A549 (cell line): ENCODE measurements around the gene FAM83G. TPM values are rescaled to one million over a fixed set of nuclear protein-coding genes. Genes with fewer than 3 reads are reported as not detected.

ENCODE experiments used
- ATAC-seq, 2 experiments: fragments of 200-7000 bp in 1 of 2; fragments of >200 bp in 1 of 2; cut with Nextera tagmentation in 1 of 2; cut with Tn5 transposase in 1 of 2; 3 replicates each; pipeline versions ENCODE4 v1.8.0 to v1.9.1; 2018 to 2020; ENCODE audit warnings: mild to moderate bottlenecking in 1 of 2, moderate library complexity in 1 of 2
- CTCF ChIA-PET: fragments of 300-600 bp; sonication (Branson Sonifier 250); formaldehyde crosslinking; extraction: SDS; loops from one replicate; lab custom pipeline; 2021; ENCODE audit warnings: antibody characterized with exemption, inconsistent platforms; lab: Yijun Ruan, JAX
- POLR2A ChIA-PET: fragments of 350-600 bp; formaldehyde crosslinking; extraction: SDS; loops from one replicate; lab custom pipeline; 2021; ENCODE audit warnings: antibody characterized with exemption, inconsistent platforms; lab: Yijun Ruan, JAX
- DNase-seq, 2 experiments: peaks; one replicate each; pipeline versions ENCODE4 v3.0.0 to v3.0.0-alpha.2; 2011 to 2016; ENCODE audit warnings: low read depth in 1 of 2, low spot score in 1 of 2
- FAIRE-seq: peaks from 2 replicates; lab custom pipeline; 2011; peaks lifted over from hg19 to GRCh38; lab: Jason Lieb, UNC
- H3K27ac ChIP-seq, 2 experiments: fragments of >200 bp; sonication (Bioruptor Twin); formaldehyde crosslinking; 3 replicates each; pipeline ENCODE4 v1.5.1; 2016 to 2017
- H3K4me1 ChIP-seq: fragments of >200 bp; sonication (Bioruptor Twin); formaldehyde crosslinking; 3 replicates; pipeline ENCODE4 v1.6.1; 2016
- H3K4me2 ChIP-seq: fragments of >200 bp; sonication (Bioruptor Twin); formaldehyde crosslinking; 3 replicates; pipeline ENCODE4 v1.6.1; 2016
- H3K4me3 ChIP-seq: fragments of >200 bp; sonication (Bioruptor Twin); formaldehyde crosslinking; 3 replicates; pipeline ENCODE4 v1.5.1; 2016
- H3K9me3 ChIP-seq: fragments of >200 bp; sonication (Bioruptor Twin); formaldehyde crosslinking; 3 replicates; pipeline ENCODE4 v1.6.1; 2016
- BHLHE40 ChIP-seq: IDR thresholded peaks from 2 replicates; pipeline ENCODE4 v1.6.1; 2012; ENCODE audit warnings: low read depth, low read length, inconsistent platforms
- CBX2 ChIP-seq: fragments of 200-600 bp; sonication (generic); IDR thresholded peaks from 2 replicates; pipeline ENCODE4 v1.6.1; 2016; ENCODE audit warnings: low read depth, mild to moderate bottlenecking, borderline replicate concordance
- EP300 ChIP-seq, 2 experiments: fragments of >200 bp; sonication (Bioruptor Twin); formaldehyde crosslinking; IDR thresholded peaks; 2 replicates in 1 of 2; 3 replicates in 1 of 2; pipeline ENCODE4 v1.6.1; 2016 to 2017
- FOSB ChIP-seq: fragments of 250-450 bp; sonication (Bioruptor Pico); IDR thresholded peaks from 2 replicates; pipeline ENCODE4 v1.5.0; 2020; ENCODE audit warnings: mild to moderate bottlenecking, moderate library complexity
- FOSL2 ChIP-seq, 2 experiments: fragments of 450-650 bp in 1 of 2; fragments of >200 bp in 1 of 2; sonication (Bioruptor Twin) in 1 of 2; formaldehyde crosslinking; IDR thresholded peaks; 2 replicates each; pipeline versions ENCODE4 v1.5.0 to v1.6.1; 2016 to 2020; ENCODE audit warnings: mild to moderate bottlenecking in 1 of 2, moderate library complexity in 1 of 2
- FOXS1 ChIP-seq: fragments of 250-450 bp; sonication (Bioruptor Pico); IDR thresholded peaks from 2 replicates; pipeline ENCODE4 v1.5.0; 2020; ENCODE audit warnings: mild to moderate bottlenecking, moderate library complexity
- GATA3 ChIP-seq: IDR thresholded peaks from 2 replicates; pipeline ENCODE4 v1.6.1; 2012; ENCODE audit warnings: borderline replicate concordance
- HEYL ChIP-seq: fragments of 250-450 bp; sonication (Bioruptor Pico); IDR thresholded peaks from 2 replicates; pipeline ENCODE4 v1.8.0; 2021; ENCODE audit warnings: mild to moderate bottlenecking, moderate library complexity
- HOXA7 ChIP-seq: fragments of 250-450 bp; sonication (Bioruptor Pico); IDR thresholded peaks from 2 replicates; pipeline ENCODE4 v1.5.0; 2020; ENCODE audit warnings: mild to moderate bottlenecking, moderate library complexity
- JUN ChIP-seq, 2 experiments: fragments of >200 bp; sonication (Bioruptor Twin); formaldehyde crosslinking; IDR thresholded peaks; 2 replicates in 1 of 2; 3 replicates in 1 of 2; pipeline ENCODE4 v1.6.1; 2016 to 2017
- MAZ ChIP-seq: fragments of 150-350 bp; IDR thresholded peaks from 2 replicates; pipeline ENCODE4 v1.6.1; 2014; ENCODE audit warnings: antibody characterized with exemption, low read depth, low read length, borderline replicate concordance
- MYC ChIP-seq: IDR thresholded peaks from 2 replicates; pipeline ENCODE4 v1.6.1; 2012; ENCODE audit warnings: mild to moderate bottlenecking, inconsistent platforms, low read length, improper control_type of control experiment, borderline replicate concordance
- NFE2L2 ChIP-seq: fragments of 150-350 bp; conservative IDR thresholded peaks from 2 replicates; pipeline ENCODE4 v1.6.1; 2014; ENCODE audit warnings: low read length
- NPAS2 ChIP-seq: fragments of 250-450 bp; sonication (Bioruptor Pico); IDR thresholded peaks from 2 replicates; pipeline ENCODE4 v1.8.0; 2022; ENCODE audit warnings: mild to moderate bottlenecking, moderate library complexity, borderline replicate concordance
- POLR2A ChIP-seq: IDR thresholded peaks from 2 replicates; pipeline ENCODE4 v1.6.1; 2012; ENCODE audit warnings: mild to moderate bottlenecking, low read length
- RFX5 ChIP-seq: fragments of 450-650 bp; IDR thresholded peaks from 2 replicates; pipeline ENCODE4 v1.7.1; 2014; ENCODE audit warnings: antibody characterized with exemption, mild to moderate bottlenecking, moderate library complexity
- ZNF302 ChIP-seq: fragments of 250-450 bp; sonication (Bioruptor Pico); IDR thresholded peaks from 2 replicates; pipeline ENCODE4 v1.9.0; 2021; ENCODE audit warnings: inconsistent platforms, mild to moderate bottlenecking, moderate library complexity
- ZSCAN20 ChIP-seq: fragments of 250-450 bp; sonication (Bioruptor Pico); IDR thresholded peaks from 2 replicates; pipeline ENCODE4 v1.8.0; 2022; ENCODE audit warnings: mild to moderate bottlenecking, moderate library complexity
- WGBS: methylation state at CpG from one replicate; pipeline ENCODE4 v1.1.6; 2017; ENCODE audit errors: missing lambda C conversion rate; 5-methylcytosine and 5-hydroxymethylcytosine counted together
- polyA plus RNA-seq, 4 experiments: library from polyadenylated mRNA; depleted of rRNA in 3 of 4; stranded (reverse); fragments of >200 nt; fragmentation: RNase III in 1 of 4; extraction: RNeasy Plus Mini Kit Qiagen cat#74134 plus additional on column Dnase treatment in 1 of 4; gene quantifications; 2 replicates in 3 of 4; 3 replicates in 1 of 4; pipeline ENCODE4 v1.2.3, GENCODE V29; 2011 to 2017
- TF ChIP-seq, protein P1 (sequence below): fragments of 200-600 bp; sonication (generic); IDR thresholded peaks from 2 replicates; pipeline ENCODE4 v1.6.1; 2016; ENCODE audit warnings: antibody characterized with exemption, mild to moderate bottlenecking, moderate library complexity
- TF ChIP-seq, protein P2 (sequence below): IDR thresholded peaks from 2 replicates; pipeline ENCODE4 v1.6.1; 2012
- TF ChIP-seq, protein P3 (sequence below): fragments of 250-450 bp; sonication (Bioruptor Pico); IDR thresholded peaks from 2 replicates; pipeline ENCODE4 v1.5.0; 2020; ENCODE audit warnings: low read depth, mild to moderate bottlenecking, moderate library complexity
- TF ChIP-seq, protein P4 (sequence below): fragments of 450-650 bp; IDR thresholded peaks from 2 replicates; pipeline ENCODE4 v1.6.1; 2014; ENCODE audit warnings: antibody characterized with exemption

Gene FAM83G
- polyA plus RNA-seq, 2 of the 4 experiments (the other 2 are of a cell fraction): 11.0 to 22.0 TPM

DNA sequence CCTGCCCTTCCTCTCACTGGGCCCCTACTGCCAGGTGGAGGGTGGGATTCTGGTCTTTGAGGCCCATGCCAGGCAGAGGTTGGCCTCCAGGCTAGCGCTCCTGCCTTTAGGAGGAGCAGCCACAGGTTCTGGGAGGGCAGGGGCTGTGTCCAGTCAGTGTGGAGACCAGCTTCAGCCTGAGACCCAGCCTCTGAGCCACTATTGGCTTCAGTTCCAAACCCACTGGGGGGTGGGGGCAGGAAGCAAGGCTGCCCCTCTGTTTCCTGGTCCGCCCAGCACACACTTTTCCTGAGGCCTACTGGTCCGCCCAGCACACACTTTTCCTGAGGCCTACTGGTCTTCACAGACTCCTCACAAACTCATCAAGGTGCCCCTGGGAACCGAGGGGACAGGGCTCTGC, 36.2 kb downstream of the FAM83G start:
- Histone ChIP-seq H3K27ac (peak overlapping the region in 1 of 2 experiments; percentile 73; a peak in 3 of 6 replicates), H3K4me3 (no peak overlapping the region), H3K4me1 (peaks cover 40% of the 10 kb centered on the region), H3K4me2 (no peak overlapping the region), H3K9me3 (no peaks in the 10 kb centered on the region)
- TF ChIP-seq FOSB (CRISPR knock-in tag) (no peak), MYC (no peak), HOXA7 (no peak), BHLHE40 (no peak), HEYL (CRISPR knock-in tag) (no peak), FOXS1 (CRISPR knock-in tag) (no peak), FOSL2 (IDR thresholded peaks at IDR 0.05) (no peak), FOSL2 (CRISPR knock-in tag; IDR thresholded peaks at IDR 0.05) (no peak), ZSCAN20 (CRISPR knock-in tag) (no peak), EP300 (IDR thresholded peaks at IDR 0.05) (no peak), ZNF302 (no peak), RFX5 (no peak), NFE2L2 (no peak), NPAS2 (no peak), CBX2 (no peak)
- TF ChIP-seq, protein P1, sequence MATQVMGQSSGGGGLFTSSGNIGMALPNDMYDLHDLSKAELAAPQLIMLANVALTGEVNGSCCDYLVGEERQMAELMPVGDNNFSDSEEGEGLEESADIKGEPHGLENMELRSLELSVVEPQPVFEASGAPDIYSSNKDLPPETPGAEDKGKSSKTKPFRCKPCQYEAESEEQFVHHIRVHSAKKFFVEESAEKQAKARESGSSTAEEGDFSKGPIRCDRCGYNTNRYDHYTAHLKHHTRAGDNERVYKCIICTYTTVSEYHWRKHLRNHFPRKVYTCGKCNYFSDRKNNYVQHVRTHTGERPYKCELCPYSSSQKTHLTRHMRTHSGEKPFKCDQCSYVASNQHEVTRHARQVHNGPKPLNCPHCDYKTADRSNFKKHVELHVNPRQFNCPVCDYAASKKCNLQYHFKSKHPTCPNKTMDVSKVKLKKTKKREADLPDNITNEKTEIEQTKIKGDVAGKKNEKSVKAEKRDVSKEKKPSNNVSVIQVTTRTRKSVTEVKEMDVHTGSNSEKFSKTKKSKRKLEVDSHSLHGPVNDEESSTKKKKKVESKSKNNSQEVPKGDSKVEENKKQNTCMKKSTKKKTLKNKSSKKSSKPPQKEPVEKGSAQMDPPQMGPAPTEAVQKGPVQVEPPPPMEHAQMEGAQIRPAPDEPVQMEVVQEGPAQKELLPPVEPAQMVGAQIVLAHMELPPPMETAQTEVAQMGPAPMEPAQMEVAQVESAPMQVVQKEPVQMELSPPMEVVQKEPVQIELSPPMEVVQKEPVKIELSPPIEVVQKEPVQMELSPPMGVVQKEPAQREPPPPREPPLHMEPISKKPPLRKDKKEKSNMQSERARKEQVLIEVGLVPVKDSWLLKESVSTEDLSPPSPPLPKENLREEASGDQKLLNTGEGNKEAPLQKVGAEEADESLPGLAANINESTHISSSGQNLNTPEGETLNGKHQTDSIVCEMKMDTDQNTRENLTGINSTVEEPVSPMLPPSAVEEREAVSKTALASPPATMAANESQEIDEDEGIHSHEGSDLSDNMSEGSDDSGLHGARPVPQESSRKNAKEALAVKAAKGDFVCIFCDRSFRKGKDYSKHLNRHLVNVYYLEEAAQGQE: no peak
- TF ChIP-seq, protein P2, sequence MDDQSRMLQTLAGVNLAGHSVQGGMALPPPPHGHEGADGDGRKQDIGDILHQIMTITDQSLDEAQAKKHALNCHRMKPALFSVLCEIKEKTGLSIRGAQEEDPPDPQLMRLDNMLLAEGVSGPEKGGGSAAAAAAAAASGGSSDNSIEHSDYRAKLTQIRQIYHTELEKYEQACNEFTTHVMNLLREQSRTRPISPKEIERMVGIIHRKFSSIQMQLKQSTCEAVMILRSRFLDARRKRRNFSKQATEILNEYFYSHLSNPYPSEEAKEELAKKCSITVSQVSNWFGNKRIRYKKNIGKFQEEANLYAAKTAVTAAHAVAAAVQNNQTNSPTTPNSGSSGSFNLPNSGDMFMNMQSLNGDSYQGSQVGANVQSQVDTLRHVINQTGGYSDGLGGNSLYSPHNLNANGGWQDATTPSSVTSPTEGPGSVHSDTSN: no peak
- TF ChIP-seq, protein P3, sequence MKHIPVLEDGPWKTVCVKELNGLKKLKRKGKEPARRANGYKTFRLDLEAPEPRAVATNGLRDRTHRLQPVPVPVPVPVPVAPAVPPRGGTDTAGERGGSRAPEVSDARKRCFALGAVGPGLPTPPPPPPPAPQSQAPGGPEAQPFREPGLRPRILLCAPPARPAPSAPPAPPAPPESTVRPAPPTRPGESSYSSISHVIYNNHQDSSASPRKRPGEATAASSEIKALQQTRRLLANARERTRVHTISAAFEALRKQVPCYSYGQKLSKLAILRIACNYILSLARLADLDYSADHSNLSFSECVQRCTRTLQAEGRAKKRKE (CRISPR knock-in tag): no peak
- DNase-seq (no peak), ATAC-seq (peak; percentile 1 to 2; a peak in 1 of 6 replicates), FAIRE-seq (no peak)
- POLR2A ChIA-PET: no interaction called here
- CTCF ChIA-PET: interaction anchor here (1.0 to 3.0 kb wide), 3 partner anchors 10 to 53 kb away, joined by 3 to 14 read pairs (median 3); no protein-coding TSS in a partner anchor
- WGBS: 90% methylated on average over 4 of the region's 4 CpGs

DNA sequence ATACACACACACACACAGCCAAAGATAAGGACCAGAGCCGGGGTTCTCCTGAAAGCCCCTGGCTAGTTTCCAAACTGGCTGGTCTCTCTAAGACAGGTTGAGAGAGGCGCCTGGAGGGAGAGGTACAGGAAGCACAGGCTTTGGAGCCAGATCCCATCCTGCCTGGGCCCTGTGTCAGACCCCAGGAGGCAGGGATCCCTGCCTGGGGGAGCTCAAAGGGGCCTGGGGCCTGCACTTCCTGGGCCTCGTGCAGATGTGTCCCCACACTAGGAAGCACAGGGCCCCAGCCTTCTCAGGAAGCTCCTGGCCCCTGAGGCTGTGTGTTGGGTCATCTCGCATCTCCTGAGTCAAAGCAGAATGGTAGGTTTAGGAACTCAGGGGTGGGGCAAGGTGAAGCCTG, 36.6 kb downstream of the FAM83G start:
- no peak for DNase-seq

More for the DNA sequence above, 36.6 kb downstream of the FAM83G start:
- peaks cover 45% of the 10 kb centered on the region for H3K4me1 ChIP-seq
- CTCF ChIA-PET: interaction anchor here (1.0 to 3.0 kb wide), 3 partner anchors 11 to 53 kb away, joined by 3 to 14 read pairs (median 3); no protein-coding TSS in a partner anchor
- TF ChIP-seq MAZ (no peak), JUN (IDR thresholded peaks at IDR 0.05) (no peak), POLR2A (no peak), FOSL2 (IDR thresholded peaks at IDR 0.05) (no peak), FOSL2 (CRISPR knock-in tag; IDR thresholded peaks at IDR 0.05) (no peak), GATA3 (no peak), NFE2L2 (no peak)
- TF ChIP-seq, protein P4, sequence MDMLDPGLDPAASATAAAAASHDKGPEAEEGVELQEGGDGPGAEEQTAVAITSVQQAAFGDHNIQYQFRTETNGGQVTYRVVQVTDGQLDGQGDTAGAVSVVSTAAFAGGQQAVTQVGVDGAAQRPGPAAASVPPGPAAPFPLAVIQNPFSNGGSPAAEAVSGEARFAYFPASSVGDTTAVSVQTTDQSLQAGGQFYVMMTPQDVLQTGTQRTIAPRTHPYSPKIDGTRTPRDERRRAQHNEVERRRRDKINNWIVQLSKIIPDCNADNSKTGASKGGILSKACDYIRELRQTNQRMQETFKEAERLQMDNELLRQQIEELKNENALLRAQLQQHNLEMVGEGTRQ: no peak
- TF ChIP-seq, all 56 proteins: peak for 0
- POLR2A ChIA-PET: no interaction called here
- Histone ChIP-seq H3K4me2 (no peak overlapping the region), H3K9me3 (no peaks in the 10 kb centered on the region), H3K27ac (peak overlapping the region; percentile 9 to 73; a peak in 4 of 6 replicates), H3K4me3 (no peak overlapping the region)
- no peak for FAIRE-seq
- ATAC-seq: peak; percentile 5 to 8; a peak in 2 of 6 replicates
- 52% methylated on average over 4 of the region's 4 CpGs for WGBS
